Gastrocnemius medialis (tissue), 4 donors: ENCODE results near the gene CLMN. TPM values are rescaled to one million over a fixed set of nuclear protein-coding genes. Genes with fewer than 3 reads are reported as not detected.

Source experiments
- ATAC-seq, 2 donors: fragments of 150-250 bp; one replicate each; pipeline ENCODE4 v1.9.1; 2016
- DNase-seq, 2 donors: peaks; one replicate each; pipeline ENCODE4 v3.0.0-alpha.2; 2019
- H3K27ac ChIP-seq, 4 donors: fragments of 200-600 bp; sonication (generic); 1 replicate in 1 of 4; 2 replicates in 3 of 4; pipeline ENCODE4 v1.5.1; 2016 to 2018; ENCODE audit warnings: mild to moderate bottlenecking in 2 of 4, moderate library complexity in 1 of 4
- H3K27me3 ChIP-seq, 3 donors: fragments of 200-600 bp; sonication (generic) in 2 of 3; 1 replicate in 1 of 3; 2 replicates in 2 of 3; pipeline versions ENCODE4 v1.5.1 to v1.6.0; 2016 to 2019; ENCODE audit warnings: mild to moderate bottlenecking in 1 of 3, moderate library complexity in 1 of 3
- H3K36me3 ChIP-seq, 2 donors: fragments of 200-600 bp; sonication (generic) in 1 of 2; one replicate each; pipeline ENCODE4 v1.5.1; 2017 to 2018
- H3K4me1 ChIP-seq, 2 donors: fragments of 200-600 bp; sonication (generic) in 1 of 2; one replicate each; pipeline ENCODE4 v1.5.1; 2016 to 2017; ENCODE audit warnings: mild to moderate bottlenecking in 2 of 2
- H3K4me3 ChIP-seq, 4 donors: fragments of 200-600 bp; sonication (generic) in 3 of 4; 1 replicate in 1 of 4; 2 replicates in 3 of 4; pipeline ENCODE4 v1.5.1; 2016 to 2019; ENCODE audit warnings: mild to moderate bottlenecking in 2 of 4
- H3K9me3 ChIP-seq, 3 donors: fragments of 200-600 bp; sonication (generic) in 2 of 3; 1 replicate in 1 of 3; 2 replicates in 2 of 3; pipeline ENCODE4 v1.5.1; 2016 to 2019
- CTCF ChIP-seq, 5 experiments: fragments of 450-650 bp in 3 of 5; fragments of 200-600 bp in 2 of 5; sonication (generic) in 2 of 5; IDR thresholded peaks in 4 of 5; conservative IDR thresholded peaks in 1 of 5; 1 replicate in 4 of 5; 2 replicates in 1 of 5; pipeline ENCODE4 v1.5.1; 2016 to 2019; ENCODE audit warnings: antibody characterized with exemption in 5 of 5, mild to moderate bottlenecking in 3 of 5, moderate library complexity in 3 of 5
- POLR2A ChIP-seq, 2 donors: fragments of 450-650 bp; IDR thresholded peaks; one replicate each; pipeline ENCODE4 v1.6.1; 2017; ENCODE audit warnings: antibody characterized with exemption in 2 of 2, mild to moderate bottlenecking in 2 of 2, moderate library complexity in 2 of 2
- in situ Hi-C, 4 donors: fragments of 200-750 bp; cut with MboI; loops; one replicate each; pipeline versions ENCODE4 v1.15.0 to v1.8.0; 2017; ENCODE audit warnings: low sequenced_read_pairs in 4 of 4
- intact Hi-C: fragments of 100-400 bp; cut with DNase I; formaldehyde crosslinking; loops from one replicate; pipeline ENCODE4 v1.15.1; 2023; ENCODE audit warnings: low total_unique reads
- total RNA-seq, 4 donors: library from RNA; depleted of rRNA; stranded (reverse); fragments of >200 nt; gene quantifications; one replicate each; pipeline versions ENCODE4 v1.1.0 to v1.2.3, GENCODE V29; 2016

Gene CLMN
- total RNA-seq, 4 donors from 2014 or later: 3.8 to 8.8 (median 5.8) TPM

- peak overlapping the region in 3 of 4 donors; percentile 39 to 59 (median 40) for H3K27ac ChIP-seq
- DNase-seq (no peak), ATAC-seq (no peak)
- TF ChIP-seq CTCF (IDR thresholded peaks at IDR 0.05 in 4 of 5, conservative IDR thresholded peaks at IDR 0.05 in 1 of 5) (no peak), POLR2A (IDR thresholded peaks at IDR 0.05) (no peak)
- in situ Hi-C loops (no loop called here), intact Hi-C loops (no loop called here)
- H3K36me3 ChIP-seq: peaks cover 0 to 5% of the 10 kb centered on the region in 2 donors
- no peak overlapping the region for H3K4me3 ChIP-seq
- H3K4me1 ChIP-seq: peaks cover under 1 to 14% of the 10 kb centered on the region in 2 donors
- H3K27me3 ChIP-seq: no peaks in the 10 kb centered on the region
- H3K9me3 ChIP-seq: no peaks in the 10 kb centered on the region
Observed at GRCh38 chr14:95190857-95191256, 128.9 kb downstream of the CLMN start.

GRCh38 chr14:95190346-95190840 lies 129.3 kb downstream of the CLMN start:
- TF ChIP-seq CTCF (IDR thresholded peaks at IDR 0.05 in 4 of 5, conservative IDR thresholded peaks at IDR 0.05 in 1 of 5): no peak
- no peak for TF ChIP-seq POLR2A (IDR thresholded peaks at IDR 0.05)
- in situ Hi-C loops (no loop called here), intact Hi-C loops (no loop called here)
- Histone ChIP-seq H3K4me1 (peaks cover 5 to 16% of the 10 kb centered on the region in 2 donors), H3K9me3 (no peaks in the 10 kb centered on the region), H3K4me3 (no peak overlapping the region), H3K27me3 (no peaks in the 10 kb centered on the region), H3K36me3 (peaks cover 0 to 5% of the 10 kb centered on the region in 2 donors), H3K27ac (peak overlapping the region in 3 of 4 donors; percentile 39 to 59 (median 40))
- DNase-seq (no peak), ATAC-seq (no peak)

- Histone ChIP-seq H3K4me1 (peaks cover 12 to 24% of the 10 kb centered on the region in 2 donors), H3K9me3 (no peaks in the 10 kb centered on the region), H3K36me3 (peaks cover 0 to 5% of the 10 kb centered on the region in 2 donors), H3K4me3 (no peak overlapping the region), H3K27me3 (no peaks in the 10 kb centered on the region), H3K27ac (no peak overlapping the region)
- in situ Hi-C loops (no loop called here), intact Hi-C loops (no loop called here)
- TF ChIP-seq POLR2A (IDR thresholded peaks at IDR 0.05): no peak
- TF ChIP-seq CTCF (IDR thresholded peaks at IDR 0.05 in 4 of 5, conservative IDR thresholded peaks at IDR 0.05 in 1 of 5): no peak
- peak in 1 of 2 donors; percentile 51 for ATAC-seq
- no peak for DNase-seq
Observed at GRCh38 chr14:95189367-95190132, 130.2 kb downstream of the CLMN start.

GRCh38 chr14:95188380-95188779 lies 131.3 kb downstream of the CLMN start:
- in situ Hi-C loops: no loop called here
- DNase-seq (no peak), ATAC-seq (no peak)
- H3K4me3 ChIP-seq: no peak overlapping the region
- H3K27ac ChIP-seq: no peak overlapping the region
- intact Hi-C loops: no loop called here
- TF ChIP-seq CTCF (IDR thresholded peaks at IDR 0.05 in 4 of 5, conservative IDR thresholded peaks at IDR 0.05 in 1 of 5): no peak
- TF ChIP-seq POLR2A (IDR thresholded peaks at IDR 0.05): no peak
- H3K36me3 ChIP-seq: peaks cover 0 to 5% of the 10 kb centered on the region in 2 donors
- H3K4me1 ChIP-seq: peaks cover 19 to 36% of the 10 kb centered on the region in 2 donors
- no peaks in the 10 kb centered on the region for H3K9me3 ChIP-seq
- no peaks in the 10 kb centered on the region for H3K27me3 ChIP-seq
